H1 (cell line): Measurements from ENCODE around the gene CIAO2B. TPM values are rescaled to one million over a fixed set of nuclear protein-coding genes. Genes with fewer than 3 reads are reported as not detected.

Experiments
- CTCF ChIA-PET: fragments of 300-600 bp; sonication (Branson Sonifier 250); formaldehyde crosslinking; loops from one replicate; lab custom pipeline; 2021; ENCODE audit not compliant: partially characterized antibody; lab: Charles Lee
- POLR2A ChIA-PET: fragments of 300-600 bp; sonication (Branson Sonifier 250); formaldehyde crosslinking; loops from one replicate; lab custom pipeline; 2021; ENCODE audit warnings: inconsistent platforms; ENCODE audit not compliant: partially characterized antibody; lab: Charles Lee
- DNase-seq, 2 experiments: peaks; one replicate each; pipeline versions ENCODE4 v3.0.0 to v3.0.0-alpha.2; 2010 to 2022; ENCODE audit warnings: low spot score in 2 of 2, low read depth in 1 of 2, mixed read lengths in 1 of 2
- FAIRE-seq: peaks from 2 replicates; lab custom pipeline; 2011; peaks lifted over from hg19 to GRCh38; lab: Jason Lieb, UNC
- H2AFZ ChIP-seq: 2 replicates; pipeline ENCODE4 v1.8.1; 2012; ENCODE audit warnings: low read length, inconsistent platforms
- H2AK5ac ChIP-seq: 2 replicates; pipeline ENCODE4 v1.6.1; 2013; ENCODE audit warnings: low read depth, low read length
- H2BK120ac ChIP-seq: replicated peaks from 2 replicates; pipeline ENCODE3; 2013; ENCODE audit warnings: low read depth, low read length, inconsistent platforms
- H2BK12ac ChIP-seq: 2 replicates; pipeline ENCODE4 v1.6.1; 2013; ENCODE audit warnings: low read depth, low read length
- H2BK15ac ChIP-seq: 2 replicates; pipeline ENCODE4 v1.6.1; 2013; ENCODE audit warnings: low read length
- H2BK20ac ChIP-seq: 2 replicates; pipeline ENCODE4 v1.6.1; 2013; ENCODE audit warnings: low read length
- H2BK5ac ChIP-seq: 2 replicates; pipeline ENCODE4 v1.6.1; 2013; ENCODE audit warnings: low read depth, low read length
- H3K14ac ChIP-seq: 2 replicates; pipeline ENCODE4 v1.6.1; 2013; ENCODE audit warnings: inconsistent platforms; ENCODE audit not compliant: insufficient read length
- H3K18ac ChIP-seq: 2 replicates; pipeline ENCODE4 v1.6.1; 2013; ENCODE audit warnings: low read length; ENCODE audit errors: extremely low read depth
- H3K23ac ChIP-seq: 2 replicates; pipeline ENCODE4 v1.6.1; 2013; ENCODE audit warnings: inconsistent platforms; ENCODE audit not compliant: insufficient read length
- H3K23me2 ChIP-seq: 2 replicates; pipeline ENCODE4 v1.6.1; 2013; ENCODE audit warnings: low read depth, low read length
- H3K27ac ChIP-seq: 2 replicates; pipeline ENCODE4 v1.6.1; 2011; ENCODE audit warnings: low read depth, low read length, inconsistent platforms
- H3K27me3 ChIP-seq, 4 experiments: replicated peaks in 1 of 4; 1 replicate in 1 of 4; 2 replicates in 3 of 4; pipeline versions ENCODE4 v1.6.1 to v1.8.1; 2011 to 2013; ENCODE audit warnings: low read length in 3 of 4, mild to moderate bottlenecking in 3 of 4, inconsistent platforms in 2 of 4, mixed read lengths in 2 of 4, moderate library complexity in 1 of 4; ENCODE audit not compliant: control insufficient read depth in 3 of 4, insufficient read depth in 3 of 4; ENCODE audit errors: extremely low read depth in 1 of 4
- H3K36me3 ChIP-seq, 4 experiments: 2 replicates each; pipeline versions ENCODE4 v1.6.1 to v1.8.1; 2011 to 2013; ENCODE audit warnings: mild to moderate bottlenecking in 4 of 4, low read length in 3 of 4, moderate library complexity in 2 of 4, control low read depth in 1 of 4, inconsistent platforms in 1 of 4; ENCODE audit not compliant: insufficient read depth in 4 of 4, control insufficient read depth in 2 of 4
- H3K4ac ChIP-seq: replicated peaks from 2 replicates; pipeline ENCODE3; 2013; ENCODE audit warnings: low read length, low read depth, mixed read lengths, inconsistent platforms; ENCODE audit not compliant: insufficient read length
- H3K4me1 ChIP-seq, 4 experiments: replicated peaks in 1 of 4; 1 replicate in 1 of 4; 2 replicates in 3 of 4; pipeline versions ENCODE4 v1.6.1 to v1.8.1; 2011 to 2013; ENCODE audit warnings: low read length in 3 of 4, inconsistent platforms in 2 of 4, mixed read lengths in 1 of 4; ENCODE audit not compliant: insufficient read depth in 4 of 4, control insufficient read depth in 3 of 4
- H3K4me2 ChIP-seq, 2 experiments: 2 replicates each; pipeline versions ENCODE4 v1.6.1 to v1.8.1; 2011 to 2013; ENCODE audit warnings: low read depth in 2 of 2, low read length in 2 of 2, control low read depth in 1 of 2, inconsistent platforms in 1 of 2, mild to moderate bottlenecking in 1 of 2; ENCODE audit not compliant: insufficient read depth in 1 of 2
- H3K4me3 ChIP-seq, 4 experiments: fragments of 200-600, 300-600 bp in 1 of 4; sonication (generic), shearing (Covaris generic), sonication (Bioruptor Twin) in 1 of 4; 2 replicates each; pipeline versions ENCODE4 v1.5.1 to v1.8.1; 2011 to 2016; ENCODE audit warnings: low read length in 4 of 4, low read depth in 3 of 4, control low read depth in 2 of 4, inconsistent platforms in 2 of 4, mild to moderate bottlenecking in 2 of 4, mixed read lengths in 1 of 4, moderate library complexity in 1 of 4; ENCODE audit not compliant: insufficient read depth in 2 of 4; ENCODE audit errors: extremely low read depth in 1 of 4
- H3K56ac ChIP-seq: replicated peaks from 2 replicates; pipeline ENCODE3; 2013; ENCODE audit warnings: low read depth, mild to moderate bottlenecking, mixed read lengths, low read length, inconsistent platforms; ENCODE audit not compliant: insufficient read length
- H3K79me1 ChIP-seq: 2 replicates; pipeline ENCODE4 v1.6.1; 2013; ENCODE audit warnings: low read depth, low read length, control low read depth
- H3K79me2 ChIP-seq, 2 experiments: 2 replicates each; pipeline versions ENCODE4 v1.6.1 to v1.8.1; 2012 to 2013; ENCODE audit warnings: low read length in 2 of 2, mild to moderate bottlenecking in 2 of 2, inconsistent platforms in 1 of 2; ENCODE audit not compliant: insufficient read depth in 2 of 2, control insufficient read depth in 1 of 2
- H3K9ac ChIP-seq, 4 experiments: replicated peaks in 1 of 4; 1 replicate in 1 of 4; 2 replicates in 3 of 4; pipeline versions ENCODE4 v1.6.1 to v1.8.1; 2011 to 2013; ENCODE audit warnings: low read depth in 3 of 4, low read length in 3 of 4, control low read depth in 2 of 4, mild to moderate bottlenecking in 2 of 4, moderate library complexity in 2 of 4, inconsistent platforms in 1 of 4; ENCODE audit errors: extremely low read depth in 1 of 4
- H3K9me3 ChIP-seq, 2 experiments: 2 replicates each; pipeline versions ENCODE4 v1.6.1 to v1.8.1; 2012 to 2013; ENCODE audit warnings: mild to moderate bottlenecking in 2 of 2, moderate library complexity in 2 of 2, control low read depth in 1 of 2, inconsistent platforms in 1 of 2, low read depth in 1 of 2, low read length in 1 of 2, mixed read lengths in 1 of 2; ENCODE audit not compliant: insufficient read depth in 2 of 2
- H4K20me1 ChIP-seq, 2 experiments: replicated peaks in 1 of 2; 2 replicates each; pipeline versions ENCODE3 to v1.8.1; 2011 to 2013; ENCODE audit warnings: inconsistent platforms in 2 of 2, low read length in 2 of 2, mild to moderate bottlenecking in 1 of 2; ENCODE audit not compliant: insufficient read depth in 2 of 2, control insufficient read depth in 1 of 2
- H4K5ac ChIP-seq: 2 replicates; pipeline ENCODE4 v1.6.1; 2013; ENCODE audit warnings: low read length, low read depth, mixed read lengths, inconsistent platforms; ENCODE audit not compliant: insufficient read length
- H4K8ac ChIP-seq: 2 replicates; pipeline ENCODE4 v1.8.0; 2013; ENCODE audit warnings: mild to moderate bottlenecking, moderate library complexity, low read length, inconsistent platforms; ENCODE audit not compliant: insufficient read depth; ENCODE audit errors: extremely low read depth
- H4K91ac ChIP-seq: replicated peaks from 2 replicates; pipeline ENCODE3; 2013; ENCODE audit warnings: low read length, mixed read lengths, inconsistent platforms; ENCODE audit not compliant: insufficient read length
- BACH1 ChIP-seq: IDR thresholded peaks from 2 replicates; pipeline ENCODE4 v1.6.1; 2012; ENCODE audit warnings: low read length, improper control_type of control experiment
- CBX8 ChIP-seq: fragments of 300-800, 300-1000 bp; sonication (generic); IDR thresholded peaks from 2 replicates; pipeline ENCODE4 v1.7.1; 2016; ENCODE audit warnings: low read depth, low read length, borderline replicate concordance
- HDAC2 ChIP-seq, 2 experiments: fragments of 300-600 bp in 1 of 2; sonication (generic) in 1 of 2; IDR thresholded peaks; 2 replicates each; pipeline ENCODE4 v1.6.1; 2011 to 2012; ENCODE audit warnings: low read depth in 2 of 2, low read length in 2 of 2, mild to moderate bottlenecking in 2 of 2, moderate library complexity in 2 of 2, borderline replicate concordance in 1 of 2, inconsistent platforms in 1 of 2
- JUND ChIP-seq: IDR thresholded peaks from 2 replicates; pipeline ENCODE4 v1.6.1; 2011; ENCODE audit warnings: mild to moderate bottlenecking, improper control_type of control experiment, low read length
- SP2 ChIP-seq: IDR thresholded peaks from 2 replicates; pipeline ENCODE4 v1.6.1; 2012; ENCODE audit warnings: mild to moderate bottlenecking, low read length, inconsistent platforms
- SRF ChIP-seq: IDR thresholded peaks from 2 replicates; pipeline ENCODE4 v1.6.1; 2011; ENCODE audit warnings: mild to moderate bottlenecking, low read depth, low read length, moderate library complexity
- SUZ12 ChIP-seq: fragments of 200-600 bp; sonication (generic); IDR thresholded peaks from 2 replicates; pipeline ENCODE4 v1.6.1; 2012; ENCODE audit warnings: mild to moderate bottlenecking, inconsistent platforms, low read length, moderate library complexity, mixed read lengths
- TBP ChIP-seq: IDR thresholded peaks from 2 replicates; pipeline ENCODE4 v1.6.1; 2011; ENCODE audit warnings: low read depth, low read length, improper control_type of control experiment
- WGBS, 2 experiments: shearing (Covaris generic) in 1 of 2; methylation state at CpG; one replicate each; pipeline versions ENCODE4 v1.1.6 to v1.1.7; 2013 to 2015; ENCODE audit warnings: low lambda C conversion rate in 2 of 2, mixed read lengths in 2 of 2, inconsistent platforms in 1 of 2, low coverage in 1 of 2, missing lambda C conversion rate in 1 of 2; ENCODE audit not compliant: insufficient replicate concordance in 2 of 2, insufficient coverage in 1 of 2, insufficient read length in 1 of 2; ENCODE audit errors: extremely low coverage in 1 of 2, missing lambda C conversion rate in 1 of 2; 5-methylcytosine and 5-hydroxymethylcytosine counted together
- polyA plus RNA-seq, 7 experiments: library from polyadenylated mRNA; depleted of rRNA in 3 of 7; stranded (reverse) in 5 of 7; unstranded in 2 of 7; fragments of >200 nt in 5 of 7; fragments of 200-250 nt in 2 of 7; gene quantifications; 1 replicate in 5 of 7; 2 replicates in 1 of 7; 4 replicates in 1 of 7; pipeline versions ENCODE4 v1.2.1 to v1.2.3, GENCODE V29; 2011 to 2013; ENCODE audit warnings: missing spikeins in 2 of 7, mixed read lengths in 2 of 7
- total RNA-seq: library from RNA; stranded (reverse); fragmentation: NEBNext Ultra II Directional; extraction: Animal tissue kit (Norgen Biotek cat#: 25700); gene quantifications from 2 replicates; pipeline ENCODE4 v1.2.1, GENCODE V29; 2021
- TF ChIP-seq, protein P1 (sequence below): IDR thresholded peaks from 2 replicates; pipeline ENCODE4 v1.6.1; 2012; ENCODE audit warnings: low read length, inconsistent platforms
- TF ChIP-seq, protein P2 (sequence below): IDR thresholded peaks from 2 replicates; pipeline ENCODE4 v1.6.1; 2011; ENCODE audit warnings: low read depth, mild to moderate bottlenecking, low read length; ENCODE audit not compliant: insufficient read depth

Gene CIAO2B
- total and polyA plus RNA-seq, 2 of the 8 experiments (the other 6 are each of a cell fraction or from before 2014, with no cell fraction given), result 65.6 to 248 TPM

DNA sequence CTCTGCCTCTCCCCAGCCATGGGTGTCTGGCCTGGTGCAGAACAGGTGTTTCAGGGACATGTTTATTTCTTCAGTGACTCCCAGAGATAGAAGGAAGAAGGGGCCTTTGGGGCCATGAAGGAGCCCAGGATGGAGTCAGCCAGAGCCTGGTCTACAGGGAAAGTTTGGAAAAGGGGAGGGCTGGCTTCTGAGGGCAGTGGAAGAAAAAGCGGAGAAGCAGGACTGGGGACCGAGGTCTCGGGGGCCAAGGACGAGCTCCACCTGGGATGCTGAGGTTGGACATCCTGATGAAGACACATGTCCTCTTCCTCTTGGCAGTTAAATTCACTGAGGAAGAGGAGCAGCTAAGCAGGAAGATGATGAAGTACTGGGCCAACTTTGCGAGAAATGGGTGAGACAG is 8.8 kb upstream of the CIAO2B start:
- Histone ChIP-seq H2AK5ac (no peak overlapping the region), H3K23me2 (no peaks in the 10 kb centered on the region; the same call in 1 of the 2 replicates), H3K56ac (no peak overlapping the region), H2BK5ac (no peak overlapping the region), H3K4me1 (peaks cover 0 to 3% (median 1%) of the 10 kb centered on the region in 4 experiments; a peak in 1 of 7 replicates), H4K8ac (no peak overlapping the region; the same call in 1 of the 2 replicates), H3K36me3 (peaks cover 5 to 18% (median 15%) of the 10 kb centered on the region in 4 experiments; a peak in 7 of 8 replicates), H3K27ac (no peak overlapping the region), H4K5ac (no peak overlapping the region), H3K14ac (no peak overlapping the region), H3K9ac (no peak overlapping the region), H3K79me2 (no peaks in the 10 kb centered on the region), H3K4me2 (no peak overlapping the region), H2AFZ (no peak overlapping the region), H3K27me3 (peaks cover 3 to 8% (median 7%) of the 10 kb centered on the region in 4 experiments), H3K79me1 (no peaks in the 10 kb centered on the region), H4K91ac (no peak overlapping the region), H2BK20ac (no peak overlapping the region), H2BK12ac (no peak overlapping the region), H3K9me3 (no peaks in the 10 kb centered on the region), H2BK120ac (no peak overlapping the region), H3K4ac (no peak overlapping the region), H2BK15ac (no peak overlapping the region), H3K18ac (no peak overlapping the region), H3K23ac (no peak overlapping the region), H3K4me3 (no peak overlapping the region), H4K20me1 (peaks cover 0 to 3% of the 10 kb centered on the region in 2 experiments)
- ChIA-PET POLR2A (interaction anchor here (0.9 to 1.9 kb wide), 4 partner anchors 14 to 42 kb away, joined by 3 to 6 read pairs (median 3); partner anchors contain the start of gene CDH16), CTCF (interaction anchor here (0.9 to 4.7 kb wide), 10 partner anchors 11 to 342 kb away, joined by 3 to 18 read pairs (median 4); no protein-coding TSS in a partner anchor)
- no peak for TF ChIP-seq SRF
- TF ChIP-seq, protein P1, sequence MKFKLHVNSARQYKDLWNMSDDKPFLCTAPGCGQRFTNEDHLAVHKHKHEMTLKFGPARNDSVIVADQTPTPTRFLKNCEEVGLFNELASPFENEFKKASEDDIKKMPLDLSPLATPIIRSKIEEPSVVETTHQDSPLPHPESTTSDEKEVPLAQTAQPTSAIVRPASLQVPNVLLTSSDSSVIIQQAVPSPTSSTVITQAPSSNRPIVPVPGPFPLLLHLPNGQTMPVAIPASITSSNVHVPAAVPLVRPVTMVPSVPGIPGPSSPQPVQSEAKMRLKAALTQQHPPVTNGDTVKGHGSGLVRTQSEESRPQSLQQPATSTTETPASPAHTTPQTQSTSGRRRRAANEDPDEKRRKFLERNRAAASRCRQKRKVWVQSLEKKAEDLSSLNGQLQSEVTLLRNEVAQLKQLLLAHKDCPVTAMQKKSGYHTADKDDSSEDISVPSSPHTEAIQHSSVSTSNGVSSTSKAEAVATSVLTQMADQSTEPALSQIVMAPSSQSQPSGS, result no peak
- no peak for TF ChIP-seq TBP
- TF ChIP-seq, protein P2, sequence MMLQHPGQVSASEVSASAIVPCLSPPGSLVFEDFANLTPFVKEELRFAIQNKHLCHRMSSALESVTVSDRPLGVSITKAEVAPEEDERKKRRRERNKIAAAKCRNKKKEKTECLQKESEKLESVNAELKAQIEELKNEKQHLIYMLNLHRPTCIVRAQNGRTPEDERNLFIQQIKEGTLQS, result no peak
- TF ChIP-seq BACH1, result no peak
- no peak for TF ChIP-seq CBX8
- TF ChIP-seq SP2, result no peak
- no peak for TF ChIP-seq SUZ12
- TF ChIP-seq JUND, result no peak
- TF ChIP-seq HDAC2 (IDR thresholded peaks at IDR 0.05; ENCODE audit: borderline replicate concordance in 1 of 2, low read depth in 2 of 2, low read length in 2 of 2), result no peak
- WGBS, 2 experiments, result 92% methylated on average over 5 of the region's 5 CpGs; no CpG with 5 or more reads in 1 of the 2 experiments
- DNase-seq, result no peak
- no peak for FAIRE-seq
